Glutamatergic neuron (in vitro differentiated cells): ENCODE data around the gene FBXO11. TPM values are rescaled to one million over a fixed set of nuclear protein-coding genes. Genes with fewer than 3 reads are reported as not detected.

ENCODE experiments used
- DNase-seq: peaks from one replicate; pipeline ENCODE4 v3.0.0; 2022
- H3K27ac Mint-ChIP-seq: one replicate; pipeline ENCODE4 v1.8.0; 2020; ENCODE audit warnings: mild to moderate bottlenecking, mixed read lengths, inconsistent platforms; ENCODE audit not compliant: unreplicated experiment
- H3K27me3 Mint-ChIP-seq: one replicate; pipeline ENCODE4 v1.8.0; 2020; ENCODE audit warnings: mild to moderate bottlenecking, moderate library complexity, mixed read lengths, inconsistent platforms; ENCODE audit not compliant: unreplicated experiment
- H3K36me3 Mint-ChIP-seq: one replicate; pipeline ENCODE4 v1.8.0; 2020; ENCODE audit warnings: mild to moderate bottlenecking, mixed read lengths, inconsistent platforms; ENCODE audit not compliant: unreplicated experiment
- H3K4me1 Mint-ChIP-seq: one replicate; pipeline ENCODE4 v1.8.0; 2020; ENCODE audit warnings: mild to moderate bottlenecking, low read depth, mixed read lengths, inconsistent platforms; ENCODE audit not compliant: unreplicated experiment
- H3K4me3 Mint-ChIP-seq: one replicate; pipeline ENCODE4 v1.8.0; 2020; ENCODE audit warnings: mild to moderate bottlenecking, mixed read lengths, inconsistent platforms; ENCODE audit not compliant: unreplicated experiment
- H3K9me3 Mint-ChIP-seq: one replicate; pipeline ENCODE4 v1.8.0; 2020; ENCODE audit warnings: mild to moderate bottlenecking, moderate library complexity, mixed read lengths, inconsistent platforms; ENCODE audit not compliant: unreplicated experiment
- total RNA-seq: library from RNA; stranded (reverse); fragmentation: NEBNext Ultra II Directional; extraction: Animal tissue kit (Norgen Biotek cat#: 25700); gene quantifications from one replicate; pipeline ENCODE4 v1.2.1, GENCODE V29; 2021; ENCODE audit not compliant: unreplicated experiment
- TF ChIP-seq, protein P1 (sequence below): fragments of 200-600 bp; sonication (generic); IDR thresholded peaks from one replicate; pipeline ENCODE4 v1.5.0; 2021; ENCODE audit not compliant: partially characterized antibody, unreplicated experiment

FBXO11 gene
- total RNA-seq, 1 donor from 2014 or later, result 135 TPM

- no peak for DNase-seq
- Mint-ChIP-seq H3K36me3 (no peaks in the 10 kb centered on the region), H3K4me3 (no peak overlapping the region), H3K9me3 (no peaks in the 10 kb centered on the region), H3K4me1 (no peaks in the 10 kb centered on the region), H3K27me3 (no peaks in the 10 kb centered on the region), H3K27ac (no peak overlapping the region)
- TF ChIP-seq, protein P1, sequence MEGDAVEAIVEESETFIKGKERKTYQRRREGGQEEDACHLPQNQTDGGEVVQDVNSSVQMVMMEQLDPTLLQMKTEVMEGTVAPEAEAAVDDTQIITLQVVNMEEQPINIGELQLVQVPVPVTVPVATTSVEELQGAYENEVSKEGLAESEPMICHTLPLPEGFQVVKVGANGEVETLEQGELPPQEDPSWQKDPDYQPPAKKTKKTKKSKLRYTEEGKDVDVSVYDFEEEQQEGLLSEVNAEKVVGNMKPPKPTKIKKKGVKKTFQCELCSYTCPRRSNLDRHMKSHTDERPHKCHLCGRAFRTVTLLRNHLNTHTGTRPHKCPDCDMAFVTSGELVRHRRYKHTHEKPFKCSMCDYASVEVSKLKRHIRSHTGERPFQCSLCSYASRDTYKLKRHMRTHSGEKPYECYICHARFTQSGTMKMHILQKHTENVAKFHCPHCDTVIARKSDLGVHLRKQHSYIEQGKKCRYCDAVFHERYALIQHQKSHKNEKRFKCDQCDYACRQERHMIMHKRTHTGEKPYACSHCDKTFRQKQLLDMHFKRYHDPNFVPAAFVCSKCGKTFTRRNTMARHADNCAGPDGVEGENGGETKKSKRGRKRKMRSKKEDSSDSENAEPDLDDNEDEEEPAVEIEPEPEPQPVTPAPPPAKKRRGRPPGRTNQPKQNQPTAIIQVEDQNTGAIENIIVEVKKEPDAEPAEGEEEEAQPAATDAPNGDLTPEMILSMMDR, result no peak
Observed at GRCh38 chr2:47741637-47742036, 164.7 kb downstream of the FBXO11 start.

DNA sequence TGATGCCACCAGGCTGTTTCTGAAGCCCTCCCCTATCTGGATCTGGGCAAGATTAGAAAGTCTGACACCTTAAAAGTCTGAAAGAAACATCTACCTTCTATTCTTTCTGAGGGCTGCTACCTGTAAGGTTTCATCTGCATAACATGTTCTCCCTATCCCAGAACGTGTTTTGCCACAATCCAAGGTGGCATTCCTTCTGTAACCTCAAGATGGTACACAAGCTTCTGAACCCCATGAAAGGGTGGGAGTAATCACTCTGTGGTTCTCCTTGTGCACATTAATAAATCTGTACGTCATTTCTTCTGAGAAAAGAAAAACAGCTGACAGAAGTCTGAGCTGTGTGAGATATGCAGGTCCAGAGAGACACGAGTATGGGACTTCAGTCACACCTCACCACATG is 165.2 kb downstream of the FBXO11 start:
- no peaks in the 10 kb centered on the region for H3K9me3 Mint-ChIP-seq
- no peak overlapping the region for H3K4me3 Mint-ChIP-seq
- no peaks in the 10 kb centered on the region for H3K36me3 Mint-ChIP-seq
- TF ChIP-seq, protein P1, result no peak
- H3K27me3 Mint-ChIP-seq, result no peaks in the 10 kb centered on the region
- H3K27ac Mint-ChIP-seq, result no peak overlapping the region
- no peak for DNase-seq
- H3K4me1 Mint-ChIP-seq, result no peaks in the 10 kb centered on the region

Other genes with a start within 250 kb of the FBXO11 start
- gene MSH6, start 123.4 kb downstream of the FBXO11 start, total RNA-seq, result 34.9 TPM